Stimulated activated naive CD8-positive, alpha-beta T cell treated with anti-CD3 and anti-CD28 coated beads, Interleukin-15, Interleukin-2, amounts not matched to agents 100 ng/mL and 50 ng/mL, for 24 hours (primary cell): ENCODE data around the gene PWWP2B.

Source experiments
- H3K27ac Mint-ChIP-seq: one replicate; pipeline ENCODE4 v1.8.0; 2021; ENCODE audit warnings: mild to moderate bottlenecking, mixed read lengths
- H3K27me3 Mint-ChIP-seq: one replicate; pipeline ENCODE4 v1.8.0; 2021; ENCODE audit warnings: mixed read lengths
- H3K36me3 Mint-ChIP-seq: one replicate; pipeline ENCODE4 v1.8.0; 2021; ENCODE audit warnings: low read depth, mixed read lengths
- H3K4me1 Mint-ChIP-seq: one replicate; pipeline ENCODE4 v1.8.0; 2021; ENCODE audit warnings: low read depth, mixed read lengths
- H3K4me3 Mint-ChIP-seq: one replicate; pipeline ENCODE4 v1.8.0; 2021; ENCODE audit warnings: mild to moderate bottlenecking, mixed read lengths
- H3K9me3 Mint-ChIP-seq: one replicate; pipeline ENCODE4 v1.8.0; 2021; ENCODE audit warnings: mixed read lengths

PWWP2B gene

GRCh38 chr10:132449051-132449810 is 52.2 kb downstream of the PWWP2B start:
- H3K9me3 Mint-ChIP-seq = no peaks in the 10 kb centered on the region
- H3K27me3 Mint-ChIP-seq = no peaks in the 10 kb centered on the region
- no peak overlapping the region for H3K4me3 Mint-ChIP-seq
- no peaks in the 10 kb centered on the region for H3K36me3 Mint-ChIP-seq
- H3K4me1 Mint-ChIP-seq = peaks cover 41% of the 10 kb centered on the region
- H3K27ac Mint-ChIP-seq = no peak overlapping the region

GRCh38 chr10:132449811-132450181 is 52.8 kb downstream of the PWWP2B start:
- Mint-ChIP-seq H3K4me1 (peaks cover 40% of the 10 kb centered on the region), H3K27me3 (no peaks in the 10 kb centered on the region), H3K36me3 (no peaks in the 10 kb centered on the region), H3K27ac (no peak overlapping the region), H3K9me3 (no peaks in the 10 kb centered on the region), H3K4me3 (no peak overlapping the region)

GRCh38 chr10:132450466-132450824 is 53.4 kb downstream of the PWWP2B start:
- Mint-ChIP-seq H3K9me3 (no peaks in the 10 kb centered on the region), H3K4me3 (no peak overlapping the region), H3K27ac (no peak overlapping the region), H3K4me1 (peaks cover 36% of the 10 kb centered on the region), H3K36me3 (no peaks in the 10 kb centered on the region), H3K27me3 (no peaks in the 10 kb centered on the region)

GRCh38 chr10:132450825-132451505 is 54.0 kb downstream of the PWWP2B start:
- H3K4me3 Mint-ChIP-seq = no peak overlapping the region
- no peaks in the 10 kb centered on the region for H3K9me3 Mint-ChIP-seq
- H3K4me1 Mint-ChIP-seq = peaks cover 34% of the 10 kb centered on the region
- no peak overlapping the region for H3K27ac Mint-ChIP-seq
- H3K36me3 Mint-ChIP-seq = no peaks in the 10 kb centered on the region
- H3K27me3 Mint-ChIP-seq = no peaks in the 10 kb centered on the region

GRCh38 chr10:132451506-132452215 is 54.7 kb downstream of the PWWP2B start:
- H3K27ac Mint-ChIP-seq = no peak overlapping the region
- H3K4me3 Mint-ChIP-seq = no peak overlapping the region
- peaks cover 30% of the 10 kb centered on the region for H3K4me1 Mint-ChIP-seq

GRCh38 chr10:132452216-132452650 is 55.2 kb downstream of the PWWP2B start:
- Mint-ChIP-seq H3K9me3 (no peaks in the 10 kb centered on the region), H3K27ac (no peak overlapping the region), H3K4me1 (peaks cover 27% of the 10 kb centered on the region), H3K36me3 (no peaks in the 10 kb centered on the region), H3K4me3 (no peak overlapping the region), H3K27me3 (no peaks in the 10 kb centered on the region)

More at GRCh38 chr10:132451506-132452215, 54.7 kb downstream of the PWWP2B start:
- no peaks in the 10 kb centered on the region for H3K36me3 Mint-ChIP-seq
- H3K27me3 Mint-ChIP-seq = no peaks in the 10 kb centered on the region
- no peaks in the 10 kb centered on the region for H3K9me3 Mint-ChIP-seq

GRCh38 chr10:132452651-132453469 is 55.9 kb downstream of the PWWP2B start:
- Mint-ChIP-seq H3K9me3 (no peaks in the 10 kb centered on the region), H3K27ac (no peak overlapping the region), H3K4me1 (peaks cover 22% of the 10 kb centered on the region), H3K27me3 (no peaks in the 10 kb centered on the region), H3K36me3 (no peaks in the 10 kb centered on the region), H3K4me3 (no peak overlapping the region)

- Mint-ChIP-seq H3K4me1 (peaks cover 16% of the 10 kb centered on the region), H3K27ac (no peak overlapping the region), H3K36me3 (no peaks in the 10 kb centered on the region), H3K27me3 (no peaks in the 10 kb centered on the region), H3K9me3 (no peaks in the 10 kb centered on the region), H3K4me3 (no peak overlapping the region)
Observed at GRCh38 chr10:132453470-132453861, 56.5 kb downstream of the PWWP2B start.

GRCh38 chr10:132454296-132455198 is 57.5 kb downstream of the PWWP2B start:
- H3K9me3 Mint-ChIP-seq = no peaks in the 10 kb centered on the region
- H3K27me3 Mint-ChIP-seq = no peaks in the 10 kb centered on the region
- H3K4me1 Mint-ChIP-seq = peaks cover 16% of the 10 kb centered on the region
- H3K27ac Mint-ChIP-seq = no peak overlapping the region
- no peaks in the 10 kb centered on the region for H3K36me3 Mint-ChIP-seq
- H3K4me3 Mint-ChIP-seq = no peak overlapping the region

- H3K4me1 Mint-ChIP-seq = peaks cover 16% of the 10 kb centered on the region
- no peaks in the 10 kb centered on the region for H3K27me3 Mint-ChIP-seq
- H3K9me3 Mint-ChIP-seq = no peaks in the 10 kb centered on the region
- no peaks in the 10 kb centered on the region for H3K36me3 Mint-ChIP-seq
- no peak overlapping the region for H3K4me3 Mint-ChIP-seq
- H3K27ac Mint-ChIP-seq = no peak overlapping the region
Observed at GRCh38 chr10:132455441-132455971, 58.5 kb downstream of the PWWP2B start.

GRCh38 chr10:132455986-132456847 is 59.2 kb downstream of the PWWP2B start:
- peaks cover 16% of the 10 kb centered on the region for H3K4me1 Mint-ChIP-seq
- H3K36me3 Mint-ChIP-seq = no peaks in the 10 kb centered on the region
- no peak overlapping the region for H3K27ac Mint-ChIP-seq
- H3K4me3 Mint-ChIP-seq = no peak overlapping the region
- no peaks in the 10 kb centered on the region for H3K27me3 Mint-ChIP-seq
- H3K9me3 Mint-ChIP-seq = no peaks in the 10 kb centered on the region

- H3K4me1 Mint-ChIP-seq = peaks cover 10% of the 10 kb centered on the region
- H3K9me3 Mint-ChIP-seq = no peaks in the 10 kb centered on the region
- no peak overlapping the region for H3K27ac Mint-ChIP-seq
- H3K4me3 Mint-ChIP-seq = no peak overlapping the region
- no peaks in the 10 kb centered on the region for H3K27me3 Mint-ChIP-seq
- no peaks in the 10 kb centered on the region for H3K36me3 Mint-ChIP-seq
Observed at GRCh38 chr10:132456881-132457280, 59.9 kb downstream of the PWWP2B start.
